Liver (tissue), 9 donors: Measurements from ENCODE around the gene GLT8D2. TPM values are rescaled to one million over a fixed set of nuclear protein-coding genes. Genes with fewer than 3 reads are reported as not detected.

Source experiments
- DNase-seq: peaks from one replicate; pipeline ENCODE4 v3.0.0-alpha.2; 2017; ENCODE audit warnings: low spot score
- H3K27ac ChIP-seq, 2 donors: one replicate each; pipeline ENCODE4 v1.7.0; 2013; ENCODE audit warnings: inconsistent platforms in 2 of 2, low read length in 2 of 2, control low read depth in 1 of 2, low read depth in 1 of 2, mild to moderate bottlenecking in 1 of 2
- H3K27me3 ChIP-seq, 4 donors: one replicate each; pipeline versions ENCODE4 v1.6.1 to v1.7.0; 2013; ENCODE audit warnings: low read length in 3 of 4, inconsistent platforms in 1 of 4, mild to moderate bottlenecking in 1 of 4, moderate library complexity in 1 of 4; ENCODE audit not compliant: control insufficient read depth in 4 of 4, insufficient read depth in 4 of 4
- H3K36me3 ChIP-seq, 4 donors: one replicate each; pipeline versions ENCODE4 v1.6.1 to v1.7.0; 2013; ENCODE audit warnings: low read length in 3 of 4, mild to moderate bottlenecking in 3 of 4, low read depth in 1 of 4, moderate library complexity in 1 of 4; ENCODE audit not compliant: control insufficient read depth in 4 of 4, insufficient read depth in 3 of 4
- H3K4me1 ChIP-seq, 4 donors: one replicate each; pipeline versions ENCODE4 v1.6.1 to v1.7.0; 2013; ENCODE audit warnings: low read length in 3 of 4, mild to moderate bottlenecking in 3 of 4, moderate library complexity in 1 of 4; ENCODE audit not compliant: control insufficient read depth in 4 of 4, insufficient read depth in 4 of 4
- H3K4me3 ChIP-seq, 3 donors: one replicate each; pipeline versions ENCODE4 v1.6.1 to v1.7.0; 2013; ENCODE audit warnings: low read length in 3 of 3, control low read depth in 1 of 3, low read depth in 1 of 3, mild to moderate bottlenecking in 1 of 3
- H3K9ac ChIP-seq, 2 donors: one replicate each; pipeline ENCODE4 v1.7.0; 2013; ENCODE audit warnings: low read length in 2 of 2, mild to moderate bottlenecking in 2 of 2, moderate library complexity in 2 of 2, control low read depth in 1 of 2, low read depth in 1 of 2
- H3K9me3 ChIP-seq, 4 donors: one replicate each; pipeline versions ENCODE4 v1.6.1 to v1.7.0; 2013; ENCODE audit warnings: low read length in 3 of 4; ENCODE audit not compliant: control insufficient read depth in 4 of 4
- CTCF ChIP-seq: fragments of 150-350 bp; IDR thresholded peaks from 2 replicates; pipeline ENCODE4 v1.5.1; 2017; ENCODE audit warnings: improper control_type of control experiment, low read depth, low read length; ENCODE audit not compliant: missing input control
- FOXA1 ChIP-seq: IDR thresholded peaks from 2 replicates; pipeline ENCODE4 v1.6.1; 2016; ENCODE audit warnings: antibody characterized with exemption
- FOXA2 ChIP-seq: IDR thresholded peaks from 2 replicates; pipeline ENCODE4 v1.6.1; 2016; ENCODE audit warnings: antibody characterized with exemption
- GABPA ChIP-seq, 2 donors: IDR thresholded peaks in 1 of 2; conservative IDR thresholded peaks in 1 of 2; 2 replicates each; pipeline ENCODE4 v1.6.1; 2016; ENCODE audit warnings: antibody characterized with exemption in 2 of 2, mild to moderate bottlenecking in 1 of 2, moderate library complexity in 1 of 2
- HNF4G ChIP-seq: IDR thresholded peaks from 2 replicates; pipeline ENCODE4 v1.6.1; 2016; ENCODE audit warnings: antibody characterized with exemption
- JUND ChIP-seq, 2 donors: IDR thresholded peaks; 2 replicates each; pipeline ENCODE4 v1.6.1; 2016; ENCODE audit warnings: antibody characterized with exemption in 2 of 2
- NR2F2 ChIP-seq: IDR thresholded peaks from 2 replicates; pipeline ENCODE4 v1.6.1; 2016; ENCODE audit warnings: antibody characterized with exemption
- RAD21 ChIP-seq, 2 donors: IDR thresholded peaks; 2 replicates each; pipeline ENCODE4 v1.6.1; 2016; ENCODE audit warnings: antibody characterized with exemption in 2 of 2, mild to moderate bottlenecking in 2 of 2
- RXRA ChIP-seq, 2 donors: IDR thresholded peaks; 2 replicates each; pipeline ENCODE4 v1.6.1; 2017 to 2018; ENCODE audit warnings: antibody characterized with exemption in 2 of 2, mild to moderate bottlenecking in 1 of 2
- YY1 ChIP-seq: IDR thresholded peaks from 2 replicates; pipeline ENCODE4 v1.6.1; 2016; ENCODE audit warnings: antibody characterized with exemption, mild to moderate bottlenecking
- ZBTB33 ChIP-seq: IDR thresholded peaks from 2 replicates; pipeline ENCODE4 v1.6.1; 2016; ENCODE audit warnings: antibody characterized with exemption
- WGBS: extraction: QIAGEN DNeasy Blood & Tissue Kit; methylation state at CpG from one replicate; pipeline ENCODE4 v1.1.7; 2013; 5-methylcytosine and 5-hydroxymethylcytosine counted together
- polyA plus RNA-seq, 2 donors: library from polyadenylated mRNA; stranded (reverse) in 1 of 2; unstranded in 1 of 2; fragments of 200-250 nt in 1 of 2; fragments of >200 nt in 1 of 2; fragmentation: Nextera tagmentation in 1 of 2; extraction: Ambion mirVana in 1 of 2; gene quantifications; one replicate each; pipeline versions ENCODE4 v1.2.1 to v1.2.3, GENCODE V29; 2013 to 2015
- total RNA-seq, 2 donors: library from RNA; depleted of rRNA; stranded (reverse); fragments of >200 nt; gene quantifications; one replicate each; pipeline ENCODE4 v1.2.3, GENCODE V29; 2014
- donor health status: healthy.
- donor health status: healthy.
- donor health status: healthy.
- donor health status: healthy.
- donor health status: healthy.

The GLT8D2 gene
- total and polyA plus RNA-seq, 4 donors: 0.79 to 1.4 (median 1.2) TPM

GRCh38 chr12:104010606-104011169 is 39.3 kb downstream of the GLT8D2 start:
- H3K9ac ChIP-seq: no peak overlapping the region
- no peaks in the 10 kb centered on the region for H3K9me3 ChIP-seq
- no peak overlapping the region for H3K27ac ChIP-seq
- H3K27me3 ChIP-seq: no peaks in the 10 kb centered on the region
- no peaks in the 10 kb centered on the region for H3K36me3 ChIP-seq
- no peak overlapping the region for H3K4me3 ChIP-seq
- DNase-seq: no peak
- H3K4me1 ChIP-seq: no peaks in the 10 kb centered on the region
- WGBS: 92% methylated on average over 2 of the region's 2 CpGs
- no peak for TF ChIP-seq GABPA (IDR thresholded peaks at IDR 0.05 in 1 of 2, conservative IDR thresholded peaks at IDR 0.05 in 1 of 2)
- no peak for TF ChIP-seq YY1
- no peak for TF ChIP-seq RAD21 (IDR thresholded peaks at IDR 0.05)

- no peak overlapping the region for H3K9ac ChIP-seq
- TF ChIP-seq HNF4G (no peak), YY1 (no peak), RXRA (IDR thresholded peaks at IDR 0.05) (no peak), FOXA1 (no peak), JUND (IDR thresholded peaks at IDR 0.05) (no peak), FOXA2 (no peak), NR2F2 (no peak), CTCF (no peak)
- no peak overlapping the region for H3K4me3 ChIP-seq
- no peaks in the 10 kb centered on the region for H3K36me3 ChIP-seq
- no peak overlapping the region for H3K27ac ChIP-seq
- H3K4me1 ChIP-seq: no peaks in the 10 kb centered on the region
- WGBS: 92% methylated on average over 4 of the region's 4 CpGs
- no peak for DNase-seq
- H3K27me3 ChIP-seq: no peaks in the 10 kb centered on the region
- no peaks in the 10 kb centered on the region for H3K9me3 ChIP-seq
These were observed 39.9 kb downstream of the GLT8D2 start for GRCh38 chr12:104010121-104010520.

GRCh38 chr12:104006929-104007328 is 43.1 kb downstream of the GLT8D2 start:
- DNase-seq: no peak
- Histone ChIP-seq H3K27me3 (no peaks in the 10 kb centered on the region), H3K36me3 (no peaks in the 10 kb centered on the region), H3K9me3 (no peaks in the 10 kb centered on the region), H3K4me1 (no peaks in the 10 kb centered on the region), H3K4me3 (no peak overlapping the region), H3K9ac (no peak overlapping the region), H3K27ac (no peak overlapping the region)
- 58% methylated on average over 3 of the region's 3 CpGs for whole genome bisulfite sequencing
- TF ChIP-seq YY1: no peak
- TF ChIP-seq CTCF: no peak
- no peak for TF ChIP-seq ZBTB33
- no peak for TF ChIP-seq HNF4G
- no peak for TF ChIP-seq FOXA2
